HG03558 (cell line): ENCODE results near the gene ABLIM3.
A peak's percentile ranks its signal among the peaks of the same experiment; 100 is the strongest.

Source experiments
- ATAC-seq: cut with Tn5 transposase; IDR thresholded peaks from one replicate; pipeline ENCODE4 v1.9.1; 2021; ENCODE audit warnings: moderate number of reproducible peaks; ENCODE audit not compliant: unreplicated experiment; ENCODE audit errors: extremely low read depth

The ABLIM3 gene

DNA sequence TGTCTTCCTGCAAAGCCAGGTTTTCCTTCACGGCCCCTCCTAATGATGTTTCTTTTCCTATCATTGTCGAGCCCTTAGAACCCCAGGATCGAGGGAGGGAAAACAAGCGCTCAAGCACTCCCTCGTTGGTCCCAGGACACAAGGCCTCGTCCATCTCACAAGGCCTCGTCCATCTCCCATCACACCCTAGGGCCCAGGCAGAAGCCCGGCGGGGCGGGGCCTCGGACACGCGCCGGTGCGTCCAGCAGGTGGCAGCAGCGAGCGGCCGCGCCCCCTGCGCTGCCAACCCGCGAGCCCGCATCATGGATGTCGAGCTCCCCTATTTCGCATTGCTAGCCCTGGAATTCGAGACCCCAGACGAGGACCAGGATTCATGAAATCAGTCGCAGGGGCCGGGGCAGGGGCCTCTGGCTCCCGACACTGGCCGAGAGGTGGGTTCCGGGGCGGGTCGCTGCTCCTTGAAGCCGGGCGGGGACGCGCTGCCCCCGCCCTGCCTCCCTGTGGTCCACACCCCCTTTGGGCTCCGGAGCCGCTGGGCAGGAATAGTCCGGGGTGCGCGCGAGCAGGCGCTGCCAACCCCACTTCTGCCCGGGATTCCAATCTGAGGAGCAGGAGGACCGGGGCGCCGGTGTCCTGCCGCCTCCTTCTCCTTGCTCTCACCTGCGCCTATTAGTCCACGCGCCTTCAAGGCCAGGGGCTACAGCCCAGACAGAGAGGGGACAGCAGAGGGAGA is at the start of gene ABLIM3:
Gene ABLIM3, plus strand, starts transcription at position 270 of the 733 bp plus-strand sequence. CDS start 603 bp downstream, outside the sequence.
- ATAC-seq: no peak

- no peak for ATAC-seq
Measured at GRCh38 chr5:149093625-149094024, 47.7 kb upstream of the ABLIM3 start.

DNA sequence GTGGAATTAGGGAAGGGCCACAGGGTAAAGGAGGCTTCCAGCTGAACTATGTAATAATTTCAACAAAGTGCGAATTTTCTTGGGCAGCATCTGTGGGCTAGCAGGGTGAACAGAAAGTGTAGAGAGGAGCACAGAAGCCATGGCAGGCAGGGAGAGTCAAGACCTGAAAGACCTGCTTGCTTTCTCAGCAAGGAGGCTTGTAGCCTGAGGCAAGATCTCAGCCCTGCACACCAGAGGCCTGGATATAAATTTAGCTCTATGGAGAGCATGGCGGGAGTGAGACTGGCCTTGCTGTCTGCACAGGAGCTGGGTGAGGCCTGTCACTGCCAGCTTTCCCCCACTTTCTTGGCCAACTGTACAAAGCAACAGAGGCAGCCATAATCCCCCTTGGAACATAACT is 46.3 kb upstream of the ABLIM3 start:
- ATAC-seq: no peak

GRCh38 chr5:149099920-149100319 is 41.4 kb upstream of the ABLIM3 start:
- ATAC-seq: no peak

DNA sequence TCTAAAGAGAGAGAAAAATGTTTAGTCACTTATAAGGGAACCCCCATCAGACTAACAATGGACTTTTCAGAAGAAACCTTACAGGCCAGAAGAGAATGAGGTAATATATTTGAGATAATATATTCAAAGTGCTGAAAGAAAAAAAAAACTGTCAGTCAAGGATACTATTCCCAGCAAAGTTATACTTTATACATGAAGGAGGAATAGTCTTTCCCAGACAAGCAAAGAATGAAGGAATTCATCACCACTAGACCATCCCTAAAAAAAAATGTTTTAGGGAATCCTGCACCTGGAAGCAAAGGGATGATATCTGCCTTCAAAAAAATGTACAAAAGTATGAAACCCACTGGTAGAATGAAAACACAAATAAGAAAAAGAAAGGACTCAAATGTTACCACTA is 41.0 kb upstream of the ABLIM3 start:
- ATAC-seq: no peak

DNA sequence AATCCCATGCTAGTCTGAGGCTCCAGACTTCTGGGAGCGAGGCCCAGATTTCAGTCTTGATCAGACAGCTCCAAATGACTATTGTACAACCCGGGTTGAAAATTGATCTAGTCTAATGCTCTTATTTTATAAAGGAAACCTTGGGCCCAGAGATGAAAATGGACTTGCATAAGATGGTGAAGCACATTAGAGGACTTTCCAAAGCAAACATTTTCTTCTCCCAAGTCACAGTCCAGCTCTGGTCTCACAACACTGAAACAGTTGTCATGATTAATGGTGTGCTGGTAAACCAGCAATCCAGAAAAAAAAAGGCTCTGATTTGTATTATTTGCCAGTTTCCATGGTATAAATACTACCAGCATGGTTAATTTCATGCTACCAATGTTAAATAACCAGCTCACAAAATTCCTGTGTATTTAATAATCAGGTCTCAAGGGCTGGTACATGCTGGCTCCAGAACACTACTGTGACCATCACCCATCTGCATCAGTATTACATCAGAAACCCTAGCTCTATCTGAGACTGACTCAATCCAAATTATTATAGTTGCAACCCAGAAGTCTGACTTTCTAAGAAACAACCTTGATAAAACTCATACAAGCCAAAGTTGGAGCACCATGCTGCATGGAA is 32.5 kb upstream of the ABLIM3 start:
- no peak for ATAC-seq

- no peak for ATAC-seq
Measured at GRCh38 chr5:149110406-149110805, 30.9 kb upstream of the ABLIM3 start.

GRCh38 chr5:149113669-149114068 is 27.6 kb upstream of the ABLIM3 start:
- no peak for ATAC-seq

- peak; percentile 75 for ATAC-seq
Measured at GRCh38 chr5:149114403-149115312, 26.6 kb upstream of the ABLIM3 start.

DNA sequence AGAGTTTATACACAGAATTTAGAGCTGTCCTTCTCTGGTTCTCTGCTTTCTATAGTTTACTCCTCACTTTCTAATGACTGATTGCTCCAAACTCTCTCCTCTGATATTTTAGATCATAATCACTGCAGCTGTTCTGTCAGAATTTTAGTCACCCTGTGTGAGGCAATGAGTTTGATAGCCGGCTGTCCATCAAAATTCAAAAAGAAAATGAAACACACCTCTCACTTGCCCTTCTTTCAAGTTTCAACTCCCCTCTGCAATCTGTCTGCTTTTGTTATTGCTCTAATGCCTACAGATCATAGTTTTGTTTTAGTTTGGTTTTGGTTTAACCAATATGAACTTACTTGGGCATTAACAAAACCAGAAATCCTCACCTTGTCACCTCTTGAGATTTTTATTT is 23.3 kb upstream of the ABLIM3 start:
- peak; percentile 46 for ATAC-seq

- ATAC-seq: no peak
Measured at GRCh38 chr5:149118463-149118862, 22.8 kb upstream of the ABLIM3 start.

- ATAC-seq: no peak
Measured at GRCh38 chr5:149121145-149121544, 20.1 kb upstream of the ABLIM3 start.

DNA sequence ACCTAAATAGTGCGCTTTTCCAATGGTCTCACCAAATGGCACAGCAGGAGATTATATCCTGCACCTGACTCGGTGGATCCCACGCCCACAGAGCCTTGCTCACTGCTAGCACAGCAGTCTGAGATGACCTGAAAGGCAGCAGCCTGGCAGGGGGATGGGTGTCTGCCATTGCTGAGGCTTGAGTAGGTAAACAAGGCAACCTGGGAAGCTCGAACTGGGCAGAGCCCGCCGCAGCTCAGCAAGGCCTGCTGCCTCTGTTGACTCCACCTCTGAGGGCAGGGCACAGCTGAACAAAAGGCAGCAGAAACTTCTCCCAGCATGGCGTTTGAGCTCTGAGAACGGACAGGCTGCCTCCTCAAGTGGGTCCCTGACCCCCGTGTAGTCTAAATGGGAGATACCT is 18.1 kb upstream of the ABLIM3 start:
- ATAC-seq: no peak

DNA sequence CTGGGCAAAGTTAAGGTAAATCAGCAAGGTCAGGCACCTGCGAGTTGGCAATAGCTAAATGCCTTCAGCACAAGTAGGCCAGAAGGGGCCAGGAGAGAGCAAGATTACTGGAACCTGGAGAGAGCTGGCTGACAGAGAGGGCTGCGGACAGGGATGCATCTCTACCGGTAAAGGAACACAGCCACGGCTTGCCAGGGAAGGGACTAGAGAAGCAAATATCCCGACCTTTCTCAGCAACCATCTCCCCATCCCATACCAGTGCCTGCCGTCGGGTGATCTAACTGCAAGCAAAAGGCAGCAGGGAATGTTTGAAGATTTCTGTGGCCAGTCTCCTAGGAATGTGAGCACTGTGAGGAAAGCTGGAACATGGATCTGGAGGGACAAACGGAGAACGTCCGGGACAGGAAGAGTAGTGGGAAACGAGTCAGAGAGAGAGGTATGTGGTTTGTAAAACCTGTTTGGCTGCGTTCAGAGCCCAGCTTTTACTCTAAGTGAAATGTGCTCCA is 15.9 kb upstream of the ABLIM3 start:
- ATAC-seq: no peak

- no peak for ATAC-seq
Measured at GRCh38 chr5:149126906-149127305, 14.4 kb upstream of the ABLIM3 start.

DNA sequence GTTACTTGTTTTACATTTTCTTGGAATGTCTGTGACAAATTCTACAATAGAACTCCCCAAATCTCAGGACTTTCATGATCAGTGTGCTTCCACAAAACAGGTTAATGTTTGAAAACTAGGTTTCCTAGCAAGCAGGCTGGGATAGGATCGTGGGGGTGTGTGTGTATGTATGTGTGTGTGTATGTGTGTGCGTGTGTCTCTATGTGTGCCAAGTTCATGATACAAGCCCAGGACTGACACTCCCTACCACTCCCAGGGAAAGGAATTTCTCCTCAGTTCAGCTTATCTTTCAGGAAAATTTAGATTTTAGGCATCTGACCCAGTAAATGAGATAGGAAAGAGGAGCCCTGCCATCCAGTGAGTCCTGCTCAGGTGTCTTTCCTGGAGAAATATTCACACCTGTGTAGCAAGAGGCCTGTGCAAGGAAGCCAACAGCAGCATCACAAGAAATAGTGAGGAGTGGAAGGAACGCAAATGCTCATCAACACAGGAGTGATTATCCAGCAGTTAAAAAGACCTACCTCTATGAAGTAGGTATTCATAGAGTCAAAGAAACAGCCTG is 13.8 kb upstream of the ABLIM3 start:
- ATAC-seq: no peak

DNA sequence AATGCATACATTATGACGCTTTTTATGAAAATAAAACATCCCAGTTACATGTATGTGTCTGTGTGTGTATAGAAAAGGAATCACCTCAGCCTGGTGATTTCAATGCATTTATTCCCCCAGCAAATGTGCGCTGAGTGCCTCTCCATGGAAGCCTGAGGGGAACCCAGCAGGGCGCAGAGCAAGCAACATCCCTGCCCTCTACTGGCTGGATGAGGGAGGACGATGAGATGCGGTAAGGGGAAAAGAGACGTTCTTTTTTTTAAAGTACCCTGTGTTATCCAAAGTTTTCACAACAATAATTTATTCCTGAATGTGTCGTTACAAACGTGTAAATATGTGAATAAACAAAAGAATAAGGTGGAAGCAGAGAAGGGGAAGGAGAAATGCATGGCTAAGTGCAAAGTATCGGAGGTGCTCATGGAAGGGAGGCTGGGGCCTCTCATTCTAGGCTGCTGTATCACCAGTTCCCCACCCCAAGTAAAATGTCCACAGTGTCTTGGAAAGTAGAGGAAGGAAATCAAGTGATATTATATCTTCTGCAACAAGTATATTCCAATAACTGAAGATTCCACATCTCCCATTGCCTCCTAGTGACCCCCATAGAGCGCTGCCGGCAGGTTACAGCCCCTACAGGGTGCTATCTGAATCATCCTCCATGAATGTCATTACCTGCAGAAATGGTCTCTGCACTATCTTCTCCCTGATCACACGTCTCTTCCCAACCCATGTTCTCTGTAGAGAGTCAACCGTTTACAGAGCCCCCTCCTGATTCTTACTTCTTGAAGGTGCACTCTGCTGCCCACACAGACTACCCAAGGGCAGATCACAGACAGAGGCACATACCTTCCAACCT is 13.0 kb upstream of the ABLIM3 start:
- no peak for ATAC-seq

DNA sequence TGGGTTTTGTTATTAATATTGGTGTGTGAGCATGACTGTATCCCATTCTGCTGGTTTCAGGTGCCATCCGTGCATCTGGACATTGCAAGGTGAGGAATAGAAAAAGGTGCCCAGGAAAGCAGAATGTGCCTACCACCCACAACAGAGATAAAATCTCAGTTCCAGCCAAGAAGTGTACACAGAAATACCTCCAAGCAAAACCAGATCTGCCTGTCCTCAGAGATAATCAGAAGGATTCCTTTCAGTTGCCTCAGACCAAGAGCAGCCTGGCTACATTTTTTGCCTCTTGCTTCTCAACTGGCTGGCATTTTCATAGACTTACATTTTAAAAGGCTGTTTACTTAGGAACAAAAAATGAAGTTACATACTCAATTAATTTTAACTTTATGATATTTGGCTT is 12.1 kb upstream of the ABLIM3 start:
- ATAC-seq: no peak

- no peak for ATAC-seq
Measured at GRCh38 chr5:149130121-149130914, 11.0 kb upstream of the ABLIM3 start.
